GM12878 (cell line): ENCODE data around the gene ATP6V0A1. TPM values are rescaled to one million over a fixed set of nuclear protein-coding genes. Genes with fewer than 3 reads are reported as not detected.

Experiments
- ATAC-seq: fragments of 200-7000 bp; cut with Tn5 transposase; 3 replicates; pipeline ENCODE4 v1.9.1; 2020; ENCODE audit warnings: mild to moderate bottlenecking, moderate library complexity
- BruUV-seq: library from RNA; stranded (reverse); fragments of 400-500 nt; replicated peaks from 2 replicates; lab custom pipeline; 2021; lab: Mats Ljungman, UMichigan
- CTCF ChIA-PET: fragments of 300-600 bp; sonication (Branson Sonifier 250); formaldehyde crosslinking; extraction: SDS; loops from one replicate; lab custom pipeline; 2021; ENCODE audit warnings: inconsistent platforms; lab: Yijun Ruan, JAX
- POLR2A ChIA-PET: fragments of 350-600 bp; formaldehyde crosslinking; extraction: SDS; loops from one replicate; lab custom pipeline; 2021; ENCODE audit warnings: inconsistent platforms; lab: Charles Lee
- RAD21 ChIA-PET: fragments of 300-600 bp; sonication (Branson Sonifier 250); formaldehyde crosslinking; loops from one replicate; lab custom pipeline; 2023; ENCODE audit warnings: antibody characterized with exemption; ENCODE audit not compliant: unreplicated experiment; lab: Charles Lee
- SMC1A ChIA-PET: fragments of 300-600 bp; sonication (Branson Sonifier 250); formaldehyde crosslinking; loops from one replicate; lab custom pipeline; 2023; ENCODE audit not compliant: unreplicated experiment, uncharacterized antibody; lab: Charles Lee
- DNase-seq: peaks from one replicate; pipeline ENCODE4 v3.0.0-alpha.2; 2011; ENCODE audit warnings: low read depth, low spot score
- FAIRE-seq: peaks from 3 replicates; lab custom pipeline; 2011; peaks lifted over from hg19 to GRCh38; lab: Jason Lieb, UNC
- H2AFZ ChIP-seq: 2 replicates; pipeline ENCODE4 v1.6.0; 2011; ENCODE audit warnings: low read depth, low read length, control low read depth; ENCODE audit not compliant: control insufficient read depth
- H3K27ac ChIP-seq: 2 replicates; pipeline ENCODE4 v1.5.1; 2011; ENCODE audit warnings: control low read depth; ENCODE audit not compliant: control insufficient read depth, insufficient read depth
- H3K27me3 ChIP-seq, 2 experiments: replicated peaks in 1 of 2; 2 replicates each; pipeline versions ENCODE4 v1.6.0 to v1.6.1; 2011; ENCODE audit warnings: low read length in 1 of 2; ENCODE audit not compliant: control insufficient read depth in 2 of 2, insufficient read depth in 2 of 2
- H3K36me3 ChIP-seq, 2 experiments: 2 replicates each; pipeline ENCODE4 v1.5.1; 2011; ENCODE audit warnings: low read length in 1 of 2; ENCODE audit not compliant: control insufficient read depth in 2 of 2, insufficient read depth in 2 of 2
- H3K4me1 ChIP-seq: 2 replicates; pipeline ENCODE4 v1.6.1; 2011; ENCODE audit warnings: mild to moderate bottlenecking, low read length, moderate library complexity, mixed read lengths; ENCODE audit not compliant: control insufficient read depth, insufficient read depth
- H3K4me2 ChIP-seq: 2 replicates; pipeline ENCODE4 v1.6.0; 2011; ENCODE audit warnings: control low read depth; ENCODE audit not compliant: control insufficient read depth, insufficient read depth
- H3K4me3 ChIP-seq: fragments of 200-600 bp; sonication (generic); 2 replicates; pipeline ENCODE4 v1.5.1; 2016
- H3K79me2 ChIP-seq: 2 replicates; pipeline ENCODE4 v1.6.0; 2011; ENCODE audit warnings: low read length; ENCODE audit not compliant: control insufficient read depth, insufficient read depth
- H3K9ac ChIP-seq: 2 replicates; pipeline ENCODE4 v1.8.0; 2011; ENCODE audit warnings: low read length, control low read depth, mixed read lengths; ENCODE audit not compliant: control insufficient read depth, insufficient read depth
- H3K9me3 ChIP-seq: replicated peaks from 3 replicates; pipeline ENCODE4 v1.5.1; 2011; ENCODE audit warnings: mild to moderate bottlenecking, low read length; ENCODE audit not compliant: control insufficient read depth, insufficient read depth
- H4K20me1 ChIP-seq: 2 replicates; pipeline ENCODE4 v1.6.0; 2011; ENCODE audit not compliant: control insufficient read depth, insufficient read depth
- FOXK2 ChIP-seq: fragments of 450-650 bp; IDR thresholded peaks from 2 replicates; pipeline ENCODE4 v1.6.1; 2017; ENCODE audit warnings: mild to moderate bottlenecking, moderate library complexity
- IKZF1 ChIP-seq: fragments of 450-650 bp; conservative IDR thresholded peaks from 2 replicates; pipeline ENCODE4 v1.6.1; 2017; ENCODE audit warnings: antibody characterized with exemption, mild to moderate bottlenecking
- NFYA ChIP-seq: IDR thresholded peaks from 2 replicates; pipeline ENCODE4 v1.6.1; 2011; ENCODE audit warnings: low read depth, mild to moderate bottlenecking, low read length, improper control_type of control experiment, borderline replicate concordance
- NKRF ChIP-seq: fragments of 450-650 bp; conservative IDR thresholded peaks from 2 replicates; pipeline ENCODE4 v1.6.1; 2017; ENCODE audit warnings: mild to moderate bottlenecking, moderate library complexity
- NR2C1 ChIP-seq: fragments of 450-650 bp; IDR thresholded peaks from 2 replicates; pipeline ENCODE4 v1.6.1; 2017; ENCODE audit warnings: antibody characterized with exemption, mild to moderate bottlenecking, moderate library complexity
- POLR2A ChIP-seq: IDR thresholded peaks from 2 replicates; pipeline ENCODE4 v1.6.1; 2011; ENCODE audit warnings: low read depth, mild to moderate bottlenecking, low read length
- SMARCA5 ChIP-seq: fragments of 450-650 bp; IDR thresholded peaks from 2 replicates; pipeline ENCODE4 v1.6.1; 2017; ENCODE audit warnings: mild to moderate bottlenecking
- STAT1 ChIP-seq: fragments of 450-650 bp; conservative IDR thresholded peaks from 2 replicates; pipeline ENCODE4 v1.6.1; 2014; ENCODE audit warnings: antibody characterized with exemption, mild to moderate bottlenecking
- TBL1XR1 ChIP-seq: IDR thresholded peaks from 2 replicates; pipeline ENCODE4 v1.6.1; 2012; ENCODE audit warnings: low read depth, low read length, improper control_type of control experiment
- ZZZ3 ChIP-seq: IDR thresholded peaks from 2 replicates; pipeline ENCODE4 v1.6.1; 2011; ENCODE audit warnings: low read depth; ENCODE audit not compliant: control insufficient read depth, insufficient read length
- WGBS: methylation state at CpG from one replicate; pipeline ENCODE4 v1.1.6; 2016; ENCODE audit warnings: low lambda C conversion rate; ENCODE audit not compliant: insufficient replicate concordance, insufficient coverage; ENCODE audit errors: missing lambda C conversion rate; 5-methylcytosine and 5-hydroxymethylcytosine counted together
- in situ Hi-C: fragments of 300-500 bp; cut with MboI; formaldehyde crosslinking; loops from 9 replicates; pipeline ENCODE4 v1.14.3; 2018; ENCODE audit warnings: mixed read lengths
- intact Hi-C: fragments of 100-400 bp; cut with micrococcal nuclease; formaldehyde crosslinking; loops from one replicate; pipeline ENCODE4 v1.14.2; 2022; ENCODE audit not compliant: unreplicated experiment
- polyA plus RNA-seq, 11 experiments: library from polyadenylated mRNA; depleted of rRNA in 4 of 11; unstranded in 6 of 11; stranded (reverse) in 5 of 11; fragments of >200 nt; fragmentation: Nextera tagmentation in 4 of 11; fragmentation: Illumina TruSeq in 1 of 11; extraction: Ambion mirVana in 4 of 11; extraction: Trizol in 1 of 11; gene quantifications; 1 replicate in 1 of 11; 2 replicates in 10 of 11; pipeline versions ENCODE4 v1.2.1 to v1.2.3, GENCODE V29; 2011 to 2016; ENCODE audit warnings: inconsistent platforms in 2 of 11, missing spikeins in 2 of 11, low read depth in 1 of 11
- total RNA-seq, 4 experiments: library from RNA; depleted of rRNA in 3 of 4; stranded (reverse); fragments of >200 nt in 3 of 4; fragmentation: Illumina TruSeq in 1 of 4; extraction: Trizol in 1 of 4; gene quantifications; 2 replicates each; pipeline versions ENCODE4 v1.2.1 to v1.2.3, GENCODE V29; 2013 to 2021
- TF ChIP-seq, protein P1 (sequence below): IDR thresholded peaks from 2 replicates; pipeline ENCODE4 v1.6.1; 2012; ENCODE audit warnings: improper control_type of control experiment, low read depth, low read length; ENCODE audit not compliant: insufficient replicate concordance
- TF ChIP-seq, protein P2 (sequence below): fragments of 450-650 bp; IDR thresholded peaks from 2 replicates; pipeline ENCODE4 v1.6.1; 2014; ENCODE audit warnings: mild to moderate bottlenecking
- TF ChIP-seq, protein P3 (sequence below): fragments of 150-350 bp; IDR thresholded peaks from 2 replicates; pipeline ENCODE4 v1.6.1; 2014; ENCODE audit warnings: mild to moderate bottlenecking, low read depth, low read length

Gene ATP6V0A1
- total and polyA plus RNA-seq, 10 of the 15 experiments (the other 5 are each of a cell fraction or from before 2014, with no cell fraction given), result 3.0 to 76.6 (median 30.9) TPM

DNA sequence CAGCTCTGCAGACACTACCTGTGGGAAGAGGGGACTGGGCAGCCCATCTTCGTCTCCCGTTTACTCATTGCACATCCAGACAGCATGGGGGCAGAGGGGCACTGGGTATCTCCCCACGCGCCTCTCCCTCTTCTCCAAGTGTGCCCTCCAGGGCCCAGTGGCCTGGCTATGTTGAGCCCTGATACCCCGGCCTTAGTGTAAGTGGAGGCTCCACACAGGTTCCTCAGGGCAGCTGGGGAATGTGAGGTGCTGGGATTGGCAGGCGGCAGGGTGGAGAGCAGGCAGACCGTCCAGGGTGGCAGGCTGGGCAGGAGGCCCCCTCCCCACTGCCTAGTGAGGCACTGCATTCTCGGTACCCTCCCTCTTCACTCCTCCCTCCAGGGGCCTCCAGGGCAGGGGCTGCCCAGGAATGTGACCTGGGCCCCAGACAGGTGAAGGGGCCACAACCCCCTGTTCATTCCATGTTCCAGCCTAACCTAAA is 64.2 kb downstream of the ATP6V0A1 start (continued):
- TF ChIP-seq, protein P1, sequence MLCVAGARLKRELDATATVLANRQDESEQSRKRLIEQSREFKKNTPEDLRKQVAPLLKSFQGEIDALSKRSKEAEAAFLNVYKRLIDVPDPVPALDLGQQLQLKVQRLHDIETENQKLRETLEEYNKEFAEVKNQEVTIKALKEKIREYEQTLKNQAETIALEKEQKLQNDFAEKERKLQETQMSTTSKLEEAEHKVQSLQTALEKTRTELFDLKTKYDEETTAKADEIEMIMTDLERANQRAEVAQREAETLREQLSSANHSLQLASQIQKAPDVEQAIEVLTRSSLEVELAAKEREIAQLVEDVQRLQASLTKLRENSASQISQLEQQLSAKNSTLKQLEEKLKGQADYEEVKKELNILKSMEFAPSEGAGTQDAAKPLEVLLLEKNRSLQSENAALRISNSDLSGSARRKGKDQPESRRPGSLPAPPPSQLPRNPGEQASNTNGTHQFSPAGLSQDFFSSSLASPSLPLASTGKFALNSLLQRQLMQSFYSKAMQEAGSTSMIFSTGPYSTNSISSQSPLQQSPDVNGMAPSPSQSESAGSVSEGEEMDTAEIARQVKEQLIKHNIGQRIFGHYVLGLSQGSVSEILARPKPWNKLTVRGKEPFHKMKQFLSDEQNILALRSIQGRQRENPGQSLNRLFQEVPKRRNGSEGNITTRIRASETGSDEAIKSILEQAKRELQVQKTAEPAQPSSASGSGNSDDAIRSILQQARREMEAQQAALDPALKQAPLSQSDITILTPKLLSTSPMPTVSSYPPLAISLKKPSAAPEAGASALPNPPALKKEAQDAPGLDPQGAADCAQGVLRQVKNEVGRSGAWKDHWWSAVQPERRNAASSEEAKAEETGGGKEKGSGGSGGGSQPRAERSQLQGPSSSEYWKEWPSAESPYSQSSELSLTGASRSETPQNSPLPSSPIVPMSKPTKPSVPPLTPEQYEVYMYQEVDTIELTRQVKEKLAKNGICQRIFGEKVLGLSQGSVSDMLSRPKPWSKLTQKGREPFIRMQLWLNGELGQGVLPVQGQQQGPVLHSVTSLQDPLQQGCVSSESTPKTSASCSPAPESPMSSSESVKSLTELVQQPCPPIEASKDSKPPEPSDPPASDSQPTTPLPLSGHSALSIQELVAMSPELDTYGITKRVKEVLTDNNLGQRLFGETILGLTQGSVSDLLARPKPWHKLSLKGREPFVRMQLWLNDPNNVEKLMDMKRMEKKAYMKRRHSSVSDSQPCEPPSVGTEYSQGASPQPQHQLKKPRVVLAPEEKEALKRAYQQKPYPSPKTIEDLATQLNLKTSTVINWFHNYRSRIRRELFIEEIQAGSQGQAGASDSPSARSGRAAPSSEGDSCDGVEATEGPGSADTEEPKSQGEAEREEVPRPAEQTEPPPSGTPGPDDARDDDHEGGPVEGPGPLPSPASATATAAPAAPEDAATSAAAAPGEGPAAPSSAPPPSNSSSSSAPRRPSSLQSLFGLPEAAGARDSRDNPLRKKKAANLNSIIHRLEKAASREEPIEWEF, result no peak

DNA sequence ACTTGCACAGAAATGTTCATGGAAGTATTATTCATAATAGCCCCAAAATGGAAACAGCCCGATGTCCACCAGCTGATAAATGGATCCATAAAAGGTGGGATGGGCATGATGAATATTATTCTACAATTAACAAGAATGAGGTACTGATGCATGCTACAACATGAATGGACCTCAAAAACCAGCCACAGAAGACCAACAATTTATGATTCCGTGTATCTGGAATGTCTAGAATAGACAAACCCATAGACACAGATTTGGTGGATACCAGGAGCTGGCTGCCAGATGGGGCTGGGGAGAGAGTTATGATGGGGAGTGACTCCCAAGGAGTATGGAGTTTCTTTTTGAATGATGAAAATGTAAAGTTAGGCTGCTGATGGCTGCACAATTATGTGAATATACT is 66.5 kb downstream of the ATP6V0A1 start:
- Histone ChIP-seq H3K9ac (no peak overlapping the region), H3K27me3 (no peaks in the 10 kb centered on the region), H3K4me2 (no peak overlapping the region), H3K27ac (no peak overlapping the region), H3K9me3 (no peaks in the 10 kb centered on the region), H4K20me1 (no peaks in the 10 kb centered on the region; the same call in 1 of the 2 replicates), H3K36me3 (peaks cover 4 to 5% of the 10 kb centered on the region in 2 experiments; a peak in 2 of 4 replicates), H3K79me2 (no peaks in the 10 kb centered on the region), H2AFZ (no peak overlapping the region), H3K4me3 (no peak overlapping the region), H3K4me1 (peaks cover 11% of the 10 kb centered on the region)
- TF ChIP-seq STAT1 (no peak), SMARCA5 (no peak), NFYA (no peak), ZZZ3 (no peak), TBL1XR1 (no peak), FOXK2 (no peak), NKRF (no peak), POLR2A (no peak), NR2C1 (no peak), IKZF1 (no peak)
- TF ChIP-seq, protein P2, sequence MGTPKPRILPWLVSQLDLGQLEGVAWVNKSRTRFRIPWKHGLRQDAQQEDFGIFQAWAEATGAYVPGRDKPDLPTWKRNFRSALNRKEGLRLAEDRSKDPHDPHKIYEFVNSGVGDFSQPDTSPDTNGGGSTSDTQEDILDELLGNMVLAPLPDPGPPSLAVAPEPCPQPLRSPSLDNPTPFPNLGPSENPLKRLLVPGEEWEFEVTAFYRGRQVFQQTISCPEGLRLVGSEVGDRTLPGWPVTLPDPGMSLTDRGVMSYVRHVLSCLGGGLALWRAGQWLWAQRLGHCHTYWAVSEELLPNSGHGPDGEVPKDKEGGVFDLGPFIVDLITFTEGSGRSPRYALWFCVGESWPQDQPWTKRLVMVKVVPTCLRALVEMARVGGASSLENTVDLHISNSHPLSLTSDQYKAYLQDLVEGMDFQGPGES, result no peak
- TF ChIP-seq, protein P3, sequence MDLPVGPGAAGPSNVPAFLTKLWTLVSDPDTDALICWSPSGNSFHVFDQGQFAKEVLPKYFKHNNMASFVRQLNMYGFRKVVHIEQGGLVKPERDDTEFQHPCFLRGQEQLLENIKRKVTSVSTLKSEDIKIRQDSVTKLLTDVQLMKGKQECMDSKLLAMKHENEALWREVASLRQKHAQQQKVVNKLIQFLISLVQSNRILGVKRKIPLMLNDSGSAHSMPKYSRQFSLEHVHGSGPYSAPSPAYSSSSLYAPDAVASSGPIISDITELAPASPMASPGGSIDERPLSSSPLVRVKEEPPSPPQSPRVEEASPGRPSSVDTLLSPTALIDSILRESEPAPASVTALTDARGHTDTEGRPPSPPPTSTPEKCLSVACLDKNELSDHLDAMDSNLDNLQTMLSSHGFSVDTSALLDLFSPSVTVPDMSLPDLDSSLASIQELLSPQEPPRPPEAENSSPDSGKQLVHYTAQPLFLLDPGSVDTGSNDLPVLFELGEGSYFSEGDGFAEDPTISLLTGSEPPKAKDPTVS, result no peak
- ATAC-seq, result no peak
- in situ Hi-C loops (loop anchor here (5.0 kb wide), 1 partner anchor 203 kb away; no protein-coding TSS in a partner anchor), intact Hi-C loops (no loop called here)
- POLR2A ChIA-PET, result interaction anchor here (1.0 kb wide), 1 partner anchor 210 kb away, joined by 3 read pairs; no protein-coding TSS in a partner anchor
- no peak for FAIRE-seq
- CTCF ChIA-PET, result interaction anchor here (2.3 to 4.1 kb wide), 3 partner anchors 86 to 122 kb away, joined by 6 to 32 read pairs (median 26); no protein-coding TSS in a partner anchor
- SMC1A ChIA-PET, result interaction anchor here (1.1 to 1.3 kb wide), 2 partner anchors 83 to 97 kb away, joined by 3 to 4 read pairs; no protein-coding TSS in a partner anchor
- RAD21 ChIA-PET, result no interaction called here
- DNase-seq, result no peak
- BruUV-seq, result no TSS peak
- 94% methylated on average over 2 of the region's 2 CpGs for WGBS
